ENCODE data around the gene C20orf204.

Gene C20orf204

DNA sequence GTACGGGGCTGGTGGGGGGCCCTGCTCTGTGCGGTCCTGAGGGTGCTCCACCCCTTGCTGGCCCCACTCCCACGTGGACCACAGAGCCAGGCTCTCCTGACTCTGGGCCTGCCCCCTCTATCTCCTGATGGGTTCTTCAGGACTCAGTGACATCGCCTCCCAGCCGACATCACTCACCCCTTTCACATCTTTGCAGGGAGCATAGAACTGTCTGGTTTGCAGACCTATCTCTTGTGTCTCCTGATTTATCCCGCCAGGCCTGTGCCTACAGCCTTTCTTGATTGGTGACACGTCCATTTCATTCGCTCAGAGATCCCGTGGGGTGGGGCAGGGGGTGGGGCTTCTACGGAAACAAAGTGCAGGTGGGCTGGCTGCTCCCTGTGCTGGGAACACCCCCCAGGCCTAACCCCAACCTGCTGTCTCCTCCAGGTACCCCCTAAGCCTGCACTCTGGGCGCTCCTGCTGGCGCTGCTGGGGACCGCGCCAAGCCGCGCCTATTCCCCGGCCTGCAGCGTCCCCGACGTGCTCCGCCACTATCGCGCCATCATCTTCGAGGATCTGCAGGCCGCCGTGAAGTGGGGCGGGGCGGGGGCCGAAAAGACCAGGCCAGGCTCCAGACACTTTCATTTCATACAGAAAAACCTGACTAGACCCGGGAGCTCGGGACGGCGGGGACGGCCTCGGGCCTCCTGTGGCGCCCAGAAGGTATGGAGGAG, 1.7 kb downstream of the C20orf204 start:
- POLR2A ChIA-PET (ENCODE audit: low non-redundant PET): interaction anchor here (0.7 to 1.0 kb wide), 2 partner anchors 25 to 29 kb away, joined by 3 to 4 read pairs; partner anchors contain the start of gene TCEA2
- DNase-seq (ENCODE audit: low spot score): no peak
- CTCF ChIA-PET: interaction anchor here (0.6 to 6.4 kb wide), 31 partner anchors 9 to 608 kb away, joined by 3 to 98 read pairs (median 6); partner anchors contain the start of genes OPRL1, RGS19 and TCEA2
- H3K27ac ChIP-seq: no peak overlapping the region
- TF ChIP-seq, protein P1, sequence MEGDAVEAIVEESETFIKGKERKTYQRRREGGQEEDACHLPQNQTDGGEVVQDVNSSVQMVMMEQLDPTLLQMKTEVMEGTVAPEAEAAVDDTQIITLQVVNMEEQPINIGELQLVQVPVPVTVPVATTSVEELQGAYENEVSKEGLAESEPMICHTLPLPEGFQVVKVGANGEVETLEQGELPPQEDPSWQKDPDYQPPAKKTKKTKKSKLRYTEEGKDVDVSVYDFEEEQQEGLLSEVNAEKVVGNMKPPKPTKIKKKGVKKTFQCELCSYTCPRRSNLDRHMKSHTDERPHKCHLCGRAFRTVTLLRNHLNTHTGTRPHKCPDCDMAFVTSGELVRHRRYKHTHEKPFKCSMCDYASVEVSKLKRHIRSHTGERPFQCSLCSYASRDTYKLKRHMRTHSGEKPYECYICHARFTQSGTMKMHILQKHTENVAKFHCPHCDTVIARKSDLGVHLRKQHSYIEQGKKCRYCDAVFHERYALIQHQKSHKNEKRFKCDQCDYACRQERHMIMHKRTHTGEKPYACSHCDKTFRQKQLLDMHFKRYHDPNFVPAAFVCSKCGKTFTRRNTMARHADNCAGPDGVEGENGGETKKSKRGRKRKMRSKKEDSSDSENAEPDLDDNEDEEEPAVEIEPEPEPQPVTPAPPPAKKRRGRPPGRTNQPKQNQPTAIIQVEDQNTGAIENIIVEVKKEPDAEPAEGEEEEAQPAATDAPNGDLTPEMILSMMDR (conservative IDR thresholded peaks at IDR 0.05; ENCODE audit: low read depth): no peak

DNA sequence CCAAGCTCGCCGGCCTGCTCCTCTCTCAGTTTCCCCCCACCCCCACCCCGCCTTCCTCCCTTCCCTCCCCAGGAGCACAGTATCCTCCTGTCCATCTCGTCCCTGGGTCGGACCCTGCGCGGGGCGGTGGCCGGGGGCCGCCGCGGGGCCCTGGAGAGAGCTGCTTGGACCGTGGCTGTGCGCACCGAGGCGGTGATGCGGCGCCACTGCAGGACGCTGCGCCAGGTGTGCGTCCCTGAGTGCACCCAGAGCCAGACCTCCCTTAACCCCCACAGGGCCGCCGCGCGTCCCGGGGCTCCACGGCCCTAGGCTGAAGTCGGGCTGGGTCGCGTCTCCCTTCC, 2.2 kb downstream of the C20orf204 start:
- H3K27ac ChIP-seq: peak overlapping the region; percentile 58
- no peak for DNase-seq (ENCODE audit: low spot score)
- ChIA-PET CTCF (interaction anchor here (0.5 to 6.4 kb wide), 44 partner anchors 8 to 778 kb away, joined by 3 to 98 read pairs (median 6); partner anchors contain the start of genes OPRL1, PCMTD2, RGS19 and SOX18), POLR2A (ENCODE audit: low non-redundant PET) (interaction anchor here (0.7 to 1.6 kb wide), 2 partner anchors 25 to 29 kb away, joined by 3 to 5 read pairs; partner anchors contain the start of gene TCEA2)
- TF ChIP-seq, protein P1 (conservative IDR thresholded peaks at IDR 0.05; ENCODE audit: low read depth): no peak

GRCh38 chr20:64038565-64039292, 2.7 kb downstream of the C20orf204 start:
- ChIA-PET CTCF (interaction anchor here (0.5 to 6.4 kb wide), 57 partner anchors 8 to 779 kb away, joined by 3 to 98 read pairs (median 5); partner anchors contain the start of genes OPRL1, PCMTD2, PPDPF and RGS19), POLR2A (ENCODE audit: low non-redundant PET) (interaction anchor here (0.6 to 1.6 kb wide), 4 partner anchors 11 to 31 kb away, joined by 3 to 5 read pairs (median 3); partner anchors contain the start of gene TCEA2)
- peak; percentile 88 for DNase-seq (ENCODE audit: low spot score)
- peak overlapping the region; percentile 58 for H3K27ac ChIP-seq
- TF ChIP-seq, protein P1 (conservative IDR thresholded peaks at IDR 0.05; ENCODE audit: low read depth): peak; percentile 97

- TF ChIP-seq, protein P1 (conservative IDR thresholded peaks at IDR 0.05; ENCODE audit: low read depth): no peak
- H3K27ac ChIP-seq: peak overlapping the region; percentile 58
- no peak for DNase-seq (ENCODE audit: low spot score)
- POLR2A ChIA-PET (ENCODE audit: low non-redundant PET): interaction anchor here (0.6 to 1.6 kb wide), 3 partner anchors 12 to 32 kb away, joined by 3 to 5 read pairs (median 3); partner anchors contain the start of gene TCEA2
- CTCF ChIA-PET: interaction anchor here (0.5 to 6.4 kb wide), 37 partner anchors 8 to 709 kb away, joined by 3 to 98 read pairs (median 5); partner anchors contain the start of genes OPRL1, PPDPF, RGS19 and SOX18
Observed at GRCh38 chr20:64039293-64040160, 3.5 kb downstream of the C20orf204 start.

- POLR2A ChIA-PET (ENCODE audit: low non-redundant PET): no interaction called here
- DNase-seq (ENCODE audit: low spot score): no peak
- peak overlapping the region; percentile 58 for H3K27ac ChIP-seq
- TF ChIP-seq, protein P1 (conservative IDR thresholded peaks at IDR 0.05; ENCODE audit: low read depth): no peak
- CTCF ChIA-PET: interaction anchor here (0.5 to 6.4 kb wide), 11 partner anchors 12 to 359 kb away, joined by 3 to 98 read pairs (median 13); partner anchors contain the start of gene TCEA2
Observed at GRCh38 chr20:64040231-64041039, 4.5 kb downstream of the C20orf204 start.

All from RWPE1 (cell line).